DMS 273 treated with DMSO at 0.1 percent for 48 hours (cell line): ENCODE measurements around the gene ZNF560.
"Not testable (repeated sequence)": the region's sequence is repeated elsewhere in the genome, so short reads cannot be mapped to it uniquely, and the experiment has no call there.

Source experiments
- DNase-seq: peaks from one replicate; lab custom pipeline; 2025; lab: John Stamatoyannopoulos, UW

The ZNF560 gene

GRCh38 chr19:9498183-9498902 lies at the start of gene ZNF560:
Gene ZNF560 (minus strand): TSS chr19:9498616. CDS start chr19:9475313, 23,303 bp downstream.
- DNase-seq: no peak

- DNase-seq: no peak
These were observed 49.5 kb upstream of the ZNF560 start for GRCh38 chr19:9547870-9548269.

GRCh38 chr19:9541281-9541680 lies 42.9 kb upstream of the ZNF560 start:
- not testable (repeated sequence) for DNase-seq

GRCh38 chr19:9539921-9540320 lies 41.5 kb upstream of the ZNF560 start:
- not testable (repeated sequence) for DNase-seq

GRCh38 chr19:9539201-9539600 lies 40.8 kb upstream of the ZNF560 start:
- DNase-seq: not testable (repeated sequence)

- DNase-seq: peak; percentile 50
These were observed 40.0 kb upstream of the ZNF560 start, which contains the start of gene ZNF426 for GRCh38 chr19:9538183-9539058. Gene ZNF426 (minus strand): TSS chr19:9538645. CDS start chr19:9536232, 2,413 bp downstream.

GRCh38 chr19:9535934-9536333 lies 37.5 kb upstream of the ZNF560 start:
- no peak for DNase-seq

GRCh38 chr19:9531933-9532332 lies 33.5 kb upstream of the ZNF560 start:
- DNase-seq: no peak

GRCh38 chr19:9528757-9529336 lies 30.4 kb upstream of the ZNF560 start:
- DNase-seq: no peak

- no peak for DNase-seq
These were observed 25.6 kb upstream of the ZNF560 start for GRCh38 chr19:9523885-9524474.

- no peak for DNase-seq
These were observed 8.9 kb upstream of the ZNF560 start for GRCh38 chr19:9507285-9507684.

GRCh38 chr19:9500796-9501195 lies 2.4 kb upstream of the ZNF560 start:
- DNase-seq: no peak

- no peak for DNase-seq
These were observed 4.3 kb downstream of the ZNF560 start for GRCh38 chr19:9494096-9494495.

- no peak for DNase-seq
These were observed 11.4 kb downstream of the ZNF560 start for GRCh38 chr19:9487016-9487415.

- no peak for DNase-seq
These were observed 13.3 kb downstream of the ZNF560 start for GRCh38 chr19:9485140-9485539.

- no peak for DNase-seq
These were observed 23.4 kb downstream of the ZNF560 start for GRCh38 chr19:9474975-9475374.

- DNase-seq: no peak
These were observed 31.3 kb downstream of the ZNF560 start for GRCh38 chr19:9467161-9467560.

- no peak for DNase-seq
These were observed 36.5 kb downstream of the ZNF560 start for GRCh38 chr19:9461938-9462337.

- DNase-seq: no peak
These were observed 42.3 kb downstream of the ZNF560 start for GRCh38 chr19:9456018-9456689.

- no peak for DNase-seq
These were observed 44.5 kb downstream of the ZNF560 start for GRCh38 chr19:9453953-9454352.

- DNase-seq: no peak
These were observed 53.4 kb downstream of the ZNF560 start for GRCh38 chr19:9445037-9445436.

- DNase-seq: no peak
These were observed 62.1 kb downstream of the ZNF560 start for GRCh38 chr19:9436358-9436757.
